ENCODE results near the gene PRR23E.

DNA sequence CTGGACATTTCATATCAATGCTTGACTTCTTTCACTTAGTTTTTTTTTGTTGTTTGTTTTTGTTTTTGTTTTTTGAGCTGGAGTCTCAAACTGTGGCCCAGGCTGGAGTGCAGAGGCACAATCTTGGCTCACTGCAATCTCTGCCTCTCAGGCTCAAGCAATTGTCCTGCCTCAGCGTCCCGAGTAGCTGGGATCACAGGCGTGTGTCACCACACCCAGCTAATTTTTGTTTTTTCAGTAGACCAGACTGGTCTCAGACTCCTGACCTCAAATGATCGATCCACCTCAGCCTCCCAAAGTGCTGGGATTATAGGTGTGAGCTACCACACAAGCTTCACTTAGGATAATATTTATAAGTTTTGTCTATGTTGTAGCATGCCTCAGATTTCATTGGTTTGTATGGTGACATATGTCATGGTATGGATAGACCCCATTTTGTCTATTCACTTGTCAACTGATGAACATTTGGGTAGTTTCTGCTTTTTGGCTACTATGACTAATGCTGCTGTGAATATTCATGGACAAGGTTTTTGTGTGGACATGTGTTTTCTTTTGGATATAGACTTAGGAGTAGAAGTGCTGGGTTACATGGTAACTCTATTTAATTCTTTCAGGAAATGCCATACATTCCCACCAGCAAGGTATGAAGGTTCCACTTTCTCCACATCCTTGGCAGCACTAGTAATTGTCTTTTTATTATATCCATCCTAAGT is 6.8 kb upstream of the PRR23E start:
- TF ChIP-seq CTCF (IDR thresholded peaks at IDR 0.05 in 2 of 3, conservative IDR thresholded peaks at IDR 0.05 in 1 of 3; ENCODE audit: control insufficient read depth in 2 of 3, extremely low read depth in 1 of 3, insufficient read depth in 1 of 3, low read depth in 3 of 3, low read length in 3 of 3) (no peak), CREM (IDR thresholded peaks at IDR 0.05; ENCODE audit: low read depth) (no peak), POLR2A (IDR thresholded peaks at IDR 0.05; ENCODE audit: low read depth, low read length) (no peak), KDM1A (IDR thresholded peaks at IDR 0.05; ENCODE audit: borderline replicate concordance) (no peak), ATF7 (IDR thresholded peaks at IDR 0.05; ENCODE audit: low read depth) (no peak), EP300 (IDR thresholded peaks at IDR 0.05; ENCODE audit: borderline replicate concordance in 1 of 2, control insufficient read depth in 1 of 2, low read depth in 2 of 2, low read length in 2 of 2) (no peak), HDAC6 (IDR thresholded peaks at IDR 0.05; ENCODE audit: unreplicated experiment) (no peak)
